HG03432 (cell line): ENCODE results near the gene PARL.

Source experiments
- ATAC-seq: cut with Tn5 transposase; IDR thresholded peaks from one replicate; pipeline ENCODE4 v1.9.1; 2021; ENCODE audit warnings: mild to moderate bottlenecking, moderate library complexity; ENCODE audit not compliant: unreplicated experiment

PARL gene

DNA sequence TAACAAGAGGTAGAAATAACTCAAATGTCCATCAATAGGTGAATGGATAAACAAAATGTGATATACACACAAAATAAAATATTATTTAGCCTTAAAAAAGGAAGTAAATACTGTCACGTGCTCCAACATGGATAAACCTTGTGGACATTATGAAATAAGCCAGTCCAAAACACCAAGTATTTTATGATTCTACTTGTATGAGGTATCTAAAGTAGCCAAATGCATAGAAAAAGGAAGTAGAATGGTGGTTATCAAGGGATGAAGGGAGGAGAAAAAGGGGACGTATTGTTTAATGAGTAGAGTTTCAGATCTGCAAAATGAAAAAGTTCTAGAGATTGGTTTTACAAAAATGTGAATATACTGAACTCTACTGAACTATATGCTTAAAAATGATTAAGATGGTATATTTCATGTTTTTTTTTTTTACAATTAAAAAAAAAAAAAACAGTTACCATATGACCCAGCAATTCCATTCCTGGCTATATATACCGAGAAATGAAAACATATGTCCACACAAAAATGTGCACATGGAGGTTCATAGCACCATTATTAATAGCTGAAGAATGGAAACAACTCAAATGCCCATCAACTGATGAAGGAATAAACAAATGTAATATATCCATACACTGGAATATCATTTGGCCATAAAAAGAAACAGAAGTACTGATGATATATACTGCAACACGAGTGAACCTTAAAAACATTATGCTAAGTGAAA is 30.2 kb downstream of the PARL start:
- no peak for ATAC-seq

DNA sequence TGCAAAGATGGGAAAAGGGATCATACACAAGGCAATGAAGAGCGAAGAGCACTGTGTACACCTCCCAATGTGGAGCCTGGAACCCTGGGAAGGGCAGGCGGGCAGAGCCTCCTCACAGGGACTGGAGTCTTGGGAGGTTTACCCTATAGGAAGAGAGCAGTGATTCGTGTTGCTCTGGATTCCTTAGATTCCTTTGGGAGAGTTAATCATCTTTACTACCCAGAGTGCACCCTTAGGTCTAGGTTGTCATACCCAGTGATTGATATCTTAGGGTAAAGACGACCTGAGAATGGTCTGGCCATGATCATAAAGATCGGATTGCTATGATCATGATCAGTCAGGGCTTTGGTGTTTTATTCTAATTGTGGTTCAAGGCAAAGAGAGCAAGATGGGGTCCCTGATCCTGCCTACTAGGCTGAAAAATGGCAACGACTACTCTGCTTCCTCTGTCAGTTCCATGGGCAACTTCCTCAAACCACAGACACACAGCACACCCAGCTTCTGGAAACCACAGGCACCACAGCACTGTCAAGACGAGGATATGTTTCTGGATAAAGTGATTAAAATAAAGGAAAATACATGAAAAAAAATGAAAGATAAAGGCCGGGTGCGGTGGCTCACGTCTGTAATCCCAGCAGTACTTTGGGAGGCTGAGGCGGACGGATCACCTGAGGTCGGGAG is 38.9 kb downstream of the PARL start:
- ATAC-seq, result no peak

DNA sequence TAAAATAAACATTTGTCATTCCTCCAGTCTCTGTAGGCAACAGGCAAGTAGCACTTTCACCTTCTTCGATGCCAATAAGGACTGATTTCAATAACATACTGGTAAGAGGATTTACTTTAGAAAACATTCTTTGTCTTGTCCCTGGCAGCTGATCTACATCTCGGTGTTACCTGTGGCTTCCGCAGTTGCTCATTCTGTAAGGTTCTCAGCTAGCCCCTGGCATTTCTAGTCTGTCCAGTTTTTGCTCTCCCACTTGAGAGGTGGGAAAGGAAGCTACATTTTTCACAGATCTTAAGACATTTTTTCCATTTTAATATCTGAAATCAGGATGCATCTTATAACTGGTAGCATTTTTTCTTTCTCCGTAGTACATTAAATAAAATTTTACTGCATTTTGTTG is 39.6 kb downstream of the PARL start:
- no peak for ATAC-seq

DNA sequence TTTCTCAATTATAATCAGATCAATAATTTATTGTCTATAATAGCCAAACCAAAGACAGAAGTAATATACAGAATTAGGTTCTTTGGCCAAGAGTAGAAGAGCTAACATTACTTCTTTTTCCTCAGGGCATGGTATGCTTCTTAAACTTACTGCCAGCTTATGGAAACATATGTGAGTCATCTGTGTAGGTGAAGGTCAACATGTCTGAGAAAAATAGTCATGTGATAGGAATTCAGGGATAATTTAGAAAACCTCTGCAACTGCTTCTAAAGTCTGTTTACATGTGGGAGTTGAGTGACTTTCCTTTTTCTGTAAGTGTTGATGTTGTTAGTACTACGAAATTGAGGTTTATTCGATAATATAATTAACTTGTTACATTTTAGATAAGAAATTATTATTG is 40.1 kb downstream of the PARL start:
- no peak for ATAC-seq

DNA sequence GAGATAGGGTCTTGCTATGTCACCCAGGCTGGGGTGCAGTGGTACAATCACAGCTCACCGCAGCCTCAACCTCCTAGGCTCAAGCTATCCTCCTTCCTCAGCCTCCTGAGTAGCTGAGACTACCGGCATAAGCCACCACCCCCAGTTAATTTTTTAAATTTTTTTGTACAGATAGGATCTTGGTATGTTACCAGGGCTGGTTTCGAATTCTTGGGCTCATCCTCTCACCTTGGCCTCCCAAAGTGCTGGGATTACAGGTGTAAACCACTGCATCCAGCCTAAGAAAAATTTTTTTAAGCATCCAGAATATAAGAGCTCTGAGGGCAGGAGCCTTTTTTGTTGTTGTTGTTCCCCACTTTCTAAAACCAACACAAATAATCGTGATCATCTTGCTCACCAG is 44.9 kb downstream of the PARL start:
- ATAC-seq, result no peak

DNA sequence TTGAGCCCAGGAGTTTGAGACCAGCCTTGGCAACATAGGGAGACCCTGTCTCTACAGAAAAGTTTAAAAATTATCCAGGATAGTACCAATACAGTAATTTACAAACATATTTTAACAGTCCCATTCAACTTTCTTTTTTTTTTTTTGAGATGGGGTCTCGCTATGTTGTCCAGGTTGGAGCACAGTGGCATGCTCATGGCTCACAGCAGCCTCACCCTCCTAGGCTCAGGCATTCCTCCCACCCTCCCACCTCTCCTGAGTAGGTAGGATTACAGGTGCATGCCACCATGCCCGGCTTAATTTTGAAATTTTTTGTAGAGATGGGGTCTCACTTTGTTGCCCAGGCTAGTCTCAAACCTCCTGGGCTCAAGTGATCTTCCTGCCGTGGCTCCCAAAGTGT is 46.8 kb downstream of the PARL start:
- ATAC-seq, result no peak

DNA sequence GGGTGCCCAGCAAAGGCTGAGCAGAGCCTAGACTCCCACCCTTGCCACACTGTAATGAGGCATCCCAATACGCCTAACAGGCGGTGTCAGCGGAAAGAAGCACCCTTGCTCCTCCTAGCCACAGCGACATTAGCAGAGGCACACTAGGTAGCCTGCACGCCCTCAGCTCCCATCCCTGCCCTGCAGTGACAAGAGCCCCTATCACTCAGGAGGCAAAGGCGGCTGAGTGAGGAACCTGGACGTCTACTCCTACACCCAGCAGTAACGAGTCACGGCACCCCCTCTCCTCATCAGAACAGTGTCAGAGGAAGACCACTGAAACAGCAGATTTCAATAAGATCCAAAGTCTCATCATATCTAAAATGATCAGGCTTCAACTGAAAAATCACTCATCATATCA is 47.3 kb downstream of the PARL start:
- no peak for ATAC-seq

DNA sequence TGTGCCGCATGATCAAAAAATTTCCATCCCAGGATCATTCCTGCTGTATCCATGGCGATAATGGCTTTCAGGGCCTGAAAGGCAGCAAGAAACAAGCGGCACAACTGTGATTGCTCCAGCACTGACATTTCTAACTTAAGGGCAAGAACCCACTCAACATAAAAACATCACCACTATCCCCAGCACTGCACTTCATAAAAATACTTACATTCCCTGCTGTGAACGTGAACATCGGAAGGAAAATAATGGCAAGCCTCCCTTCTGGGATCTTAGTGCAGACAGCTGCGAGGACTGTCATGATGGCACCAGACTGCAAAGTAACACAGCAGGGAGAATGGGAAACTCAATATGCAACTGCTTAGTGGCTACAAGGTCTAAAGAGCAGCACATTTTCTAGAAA is 51.2 kb downstream of the PARL start:
- ATAC-seq, result no peak

DNA sequence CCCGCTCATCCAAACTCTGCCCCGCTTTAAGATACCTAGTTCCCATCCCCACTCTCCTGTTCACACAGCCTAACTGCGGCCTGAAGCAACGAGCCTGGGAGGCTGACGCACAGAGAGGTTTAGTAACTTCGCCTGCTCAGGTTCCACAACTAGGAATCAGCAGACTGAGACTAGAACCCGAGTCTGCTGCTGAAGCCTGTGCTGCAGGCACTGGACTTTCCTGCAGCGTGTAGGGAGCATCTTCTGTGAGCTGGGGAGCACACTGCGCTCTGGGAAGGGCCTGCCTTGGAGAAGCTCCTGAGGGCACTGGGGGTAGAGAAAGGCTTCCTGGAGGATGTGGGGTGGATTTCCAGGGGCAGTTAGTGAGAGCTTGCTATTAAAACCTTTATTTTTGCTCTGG is 54.5 kb downstream of the PARL start:
- no peak for ATAC-seq

DNA sequence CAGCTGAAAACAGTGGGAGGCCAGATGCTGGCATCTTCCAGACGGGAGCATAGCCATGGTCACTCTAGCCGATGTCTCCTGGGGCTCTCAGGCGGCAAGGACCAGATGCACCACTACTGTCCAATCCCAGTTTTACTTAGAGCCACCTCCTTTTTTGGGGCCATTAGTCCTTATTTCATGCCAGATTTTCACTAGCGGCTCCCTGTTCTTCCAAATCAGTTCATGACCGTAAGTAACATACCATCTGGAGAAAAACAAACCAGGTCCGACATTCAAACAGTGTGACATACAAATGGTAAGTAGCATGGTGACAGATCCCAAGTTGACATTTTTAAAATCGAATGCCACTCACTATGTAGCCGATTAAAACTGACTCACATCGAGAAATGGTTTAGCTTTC is 55.2 kb downstream of the PARL start:
- no peak for ATAC-seq

DNA sequence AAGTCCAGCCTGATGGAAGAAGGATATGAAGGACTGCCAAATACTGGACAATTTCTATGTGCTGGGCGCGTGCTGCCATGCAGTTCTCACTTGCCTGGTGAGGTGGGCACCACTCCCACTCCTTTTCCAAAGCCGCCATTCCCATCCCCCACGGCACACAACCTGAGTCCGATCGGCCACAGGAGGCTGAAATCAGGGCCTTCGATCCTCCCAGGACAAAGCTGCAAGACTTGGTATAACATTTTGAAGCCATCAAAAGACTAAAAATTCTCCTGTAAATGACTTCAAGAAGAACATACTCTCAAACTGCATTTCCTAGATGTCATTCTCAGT is 56.2 kb downstream of the PARL start:
- ATAC-seq, result no peak

DNA sequence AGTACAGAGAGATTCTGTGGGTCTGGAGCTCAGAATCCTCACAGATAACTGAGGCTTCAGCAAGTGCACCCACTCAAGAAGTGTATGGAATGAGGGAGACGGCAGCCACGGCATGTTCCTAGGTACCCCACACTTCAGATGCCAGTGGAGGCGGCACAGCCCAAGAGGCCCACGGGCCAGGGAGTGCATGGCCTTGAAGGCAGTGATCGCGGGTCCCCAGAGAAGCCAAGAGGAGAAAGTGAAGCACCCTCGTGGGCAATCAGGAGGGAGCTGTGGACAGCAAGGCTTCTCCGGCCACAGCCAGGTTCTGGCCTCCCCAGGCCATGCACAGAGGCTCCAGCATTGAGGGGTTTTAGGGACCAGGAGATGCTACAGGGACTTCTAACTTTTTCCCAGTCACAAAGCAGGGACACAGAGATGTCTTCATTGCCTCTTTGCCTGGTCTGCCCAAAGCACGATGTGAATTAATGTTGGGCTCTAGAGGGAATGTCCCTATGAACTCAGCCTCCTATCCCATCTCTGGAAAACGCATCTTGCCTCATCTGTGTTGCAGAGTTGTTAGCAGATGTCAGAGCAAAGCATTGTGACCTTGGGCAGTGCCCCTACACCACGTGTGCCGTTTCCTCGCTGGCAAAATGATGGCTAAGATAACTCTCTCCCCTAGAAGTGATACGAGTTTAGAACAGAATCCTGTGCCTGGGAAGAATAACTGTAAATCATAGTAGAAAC is 56.7 kb downstream of the PARL start:
- ATAC-seq, result no peak

DNA sequence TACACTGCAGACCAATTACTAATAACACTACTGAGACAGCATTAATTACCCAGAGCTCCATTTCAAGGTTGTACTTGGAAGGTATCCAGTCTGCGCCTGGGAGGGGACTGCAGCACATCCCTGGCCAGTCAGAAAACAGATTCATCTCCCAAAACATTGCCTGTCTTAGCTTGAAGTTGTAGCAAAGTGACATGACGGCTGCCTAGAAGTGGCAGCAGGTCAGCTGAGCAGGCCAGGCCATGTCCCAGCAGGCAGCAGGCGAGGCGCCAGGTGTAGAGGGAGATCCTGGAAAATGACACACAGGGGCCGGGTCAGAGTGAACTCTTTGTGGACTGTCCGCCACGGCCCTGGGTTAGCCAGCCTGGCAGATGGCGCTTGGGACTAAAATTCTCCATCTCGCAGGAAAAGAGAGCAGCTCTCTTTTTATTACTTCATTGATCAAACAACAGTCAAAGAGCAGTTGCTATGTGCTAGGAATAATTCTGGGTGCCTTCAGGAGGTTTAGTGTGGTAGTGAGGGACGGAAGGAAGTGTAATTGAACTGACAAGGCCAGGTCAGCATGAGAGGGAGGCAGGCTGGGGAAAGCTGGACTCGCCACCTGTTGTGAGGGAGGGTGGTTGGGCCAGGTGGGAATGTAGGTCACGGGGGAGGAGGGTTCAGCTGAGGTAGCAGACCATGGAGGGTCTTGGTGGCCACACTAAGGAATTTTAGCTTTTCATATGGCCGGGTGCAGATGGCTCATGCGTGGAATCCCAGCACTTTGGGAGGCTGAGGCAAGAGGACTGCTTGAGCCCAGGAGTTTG is 58.0 kb downstream of the PARL start:
- ATAC-seq, result no peak

DNA sequence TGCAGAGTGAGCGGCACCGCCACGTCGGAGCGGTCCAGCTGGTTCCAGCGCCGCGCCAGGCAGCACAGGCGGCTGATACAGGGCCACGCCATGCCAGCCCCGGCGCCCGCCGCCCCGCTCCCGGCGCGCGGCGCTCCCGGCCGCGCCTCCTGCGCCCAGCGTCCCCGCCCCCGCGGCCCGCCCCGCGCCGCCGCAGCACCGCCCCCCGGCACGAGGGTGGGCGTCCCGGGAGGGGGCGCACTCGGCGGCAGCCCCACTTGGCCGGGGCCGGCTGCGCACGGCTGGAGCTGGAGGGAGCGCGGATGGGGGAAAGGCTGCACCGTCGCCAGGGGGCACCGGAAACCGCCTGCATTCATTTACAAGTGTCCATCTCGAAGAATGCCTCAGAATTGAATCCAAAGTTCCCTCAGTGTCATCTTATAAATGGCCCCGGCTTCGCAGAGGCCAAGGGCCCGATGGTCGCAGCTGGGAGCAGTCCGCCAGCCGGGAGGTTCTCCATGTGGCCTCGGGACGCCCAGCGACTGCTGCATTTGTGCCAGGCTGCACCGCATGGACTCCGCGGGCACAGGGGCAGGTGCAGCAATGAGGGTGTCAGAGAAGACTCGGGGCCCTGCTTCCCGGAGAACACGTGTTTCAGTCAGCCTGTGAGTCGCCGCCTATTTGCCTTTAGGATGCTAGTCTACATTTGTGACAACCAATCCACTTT is 59.1 kb downstream of the PARL start, which contains the start of gene MAP6D1:
TSS of gene MAP6D1 (minus strand) at position 122 of the 706 bp plus-strand sequence. CDS start at position 92, 30 bp downstream.
- ATAC-seq, result peak; percentile 74

DNA sequence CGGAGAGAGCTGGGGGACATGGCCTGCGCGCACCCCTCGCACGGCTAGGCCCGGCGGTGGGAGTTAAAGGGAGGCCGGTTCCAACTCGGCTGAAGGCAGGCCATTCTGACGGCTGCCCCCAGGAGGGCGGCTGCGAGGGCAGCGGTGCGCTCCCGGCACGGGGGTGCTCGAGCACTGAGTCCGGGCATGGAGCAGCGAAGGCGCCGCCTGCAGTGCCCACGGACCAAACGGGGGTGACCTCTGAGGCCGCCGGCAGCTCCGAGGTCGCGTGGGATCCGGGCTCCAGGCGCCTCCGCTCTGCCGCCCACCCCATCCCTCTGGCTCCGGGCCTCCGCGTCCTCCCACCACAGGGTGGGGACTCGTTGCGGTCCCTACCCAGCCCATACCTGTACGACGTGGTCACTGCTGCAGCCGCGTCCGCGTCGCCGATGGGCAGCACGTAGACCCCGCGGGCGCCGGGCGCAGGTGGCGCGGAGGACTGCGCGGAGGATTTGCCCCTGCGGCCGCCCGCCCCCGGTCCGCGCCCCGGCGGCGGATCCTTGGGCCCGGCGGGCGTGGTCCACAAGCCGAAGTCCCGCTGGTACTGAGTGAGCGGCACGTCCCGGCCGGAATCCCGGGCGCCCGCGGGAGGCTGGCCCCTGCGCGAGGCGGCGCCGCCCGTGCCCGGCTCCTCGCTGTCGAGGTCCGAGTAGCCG is 59.8 kb downstream of the PARL start:
- ATAC-seq, result peak; percentile 33

DNA sequence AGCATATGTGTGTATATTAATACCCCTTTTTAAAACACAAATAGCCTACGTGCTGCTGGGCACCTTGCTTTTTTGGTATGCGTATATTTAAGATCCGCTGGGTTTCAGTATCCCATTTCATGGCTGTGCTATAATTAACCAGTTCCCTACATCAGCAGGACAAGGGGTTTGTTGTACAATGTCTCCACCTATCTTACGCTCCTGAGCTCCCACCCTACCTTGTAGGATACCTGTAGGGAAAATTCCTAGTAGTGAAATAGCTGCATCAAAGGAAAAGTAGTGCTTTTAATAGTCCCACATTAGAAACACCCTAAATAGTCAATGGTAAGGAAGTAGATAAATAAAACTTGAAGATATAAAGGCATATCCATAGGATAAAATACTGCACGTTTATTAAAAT is 60.7 kb downstream of the PARL start:
- no peak for ATAC-seq

DNA sequence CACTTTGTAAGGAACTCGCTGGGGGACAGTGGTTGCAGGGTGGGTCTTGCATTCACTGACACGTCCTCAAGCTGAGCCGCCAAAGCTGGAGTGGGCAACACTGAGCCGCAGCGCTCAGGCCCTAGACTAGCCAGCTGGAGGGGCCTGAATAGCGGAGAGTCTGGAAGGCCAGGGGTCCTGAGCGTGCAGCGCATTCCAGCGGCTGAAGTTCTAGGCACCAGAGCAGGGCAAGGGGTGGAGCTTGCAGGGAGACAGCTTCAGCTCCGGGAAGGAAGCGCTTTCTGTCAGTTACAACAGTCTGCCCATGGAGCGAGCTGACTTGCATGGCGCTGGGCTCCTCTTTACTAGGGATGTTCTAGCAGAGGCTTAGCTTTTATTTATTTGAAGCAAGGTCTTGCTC is 62.0 kb downstream of the PARL start:
- ATAC-seq, result no peak

DNA sequence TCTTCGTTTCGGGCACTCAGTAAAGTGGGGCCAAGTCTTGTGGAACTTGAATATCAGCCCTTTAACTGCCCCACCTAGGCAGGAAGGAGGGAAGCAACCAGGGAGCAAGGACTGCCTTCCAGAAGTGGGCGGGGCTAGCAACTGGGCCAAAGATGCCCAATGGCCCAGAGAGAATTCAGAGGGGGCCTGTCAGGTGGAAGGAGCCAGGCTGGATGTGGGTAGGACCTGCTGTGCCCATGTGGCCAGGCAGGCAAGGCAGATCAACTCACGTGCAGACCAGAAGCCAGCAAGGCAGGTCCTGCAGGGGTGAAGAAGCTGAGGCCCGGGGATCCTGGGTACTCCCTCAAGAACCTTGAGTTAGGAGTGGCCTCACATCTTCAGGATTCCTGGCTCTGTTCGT is 64.8 kb downstream of the PARL start:
- ATAC-seq, result no peak

DNA sequence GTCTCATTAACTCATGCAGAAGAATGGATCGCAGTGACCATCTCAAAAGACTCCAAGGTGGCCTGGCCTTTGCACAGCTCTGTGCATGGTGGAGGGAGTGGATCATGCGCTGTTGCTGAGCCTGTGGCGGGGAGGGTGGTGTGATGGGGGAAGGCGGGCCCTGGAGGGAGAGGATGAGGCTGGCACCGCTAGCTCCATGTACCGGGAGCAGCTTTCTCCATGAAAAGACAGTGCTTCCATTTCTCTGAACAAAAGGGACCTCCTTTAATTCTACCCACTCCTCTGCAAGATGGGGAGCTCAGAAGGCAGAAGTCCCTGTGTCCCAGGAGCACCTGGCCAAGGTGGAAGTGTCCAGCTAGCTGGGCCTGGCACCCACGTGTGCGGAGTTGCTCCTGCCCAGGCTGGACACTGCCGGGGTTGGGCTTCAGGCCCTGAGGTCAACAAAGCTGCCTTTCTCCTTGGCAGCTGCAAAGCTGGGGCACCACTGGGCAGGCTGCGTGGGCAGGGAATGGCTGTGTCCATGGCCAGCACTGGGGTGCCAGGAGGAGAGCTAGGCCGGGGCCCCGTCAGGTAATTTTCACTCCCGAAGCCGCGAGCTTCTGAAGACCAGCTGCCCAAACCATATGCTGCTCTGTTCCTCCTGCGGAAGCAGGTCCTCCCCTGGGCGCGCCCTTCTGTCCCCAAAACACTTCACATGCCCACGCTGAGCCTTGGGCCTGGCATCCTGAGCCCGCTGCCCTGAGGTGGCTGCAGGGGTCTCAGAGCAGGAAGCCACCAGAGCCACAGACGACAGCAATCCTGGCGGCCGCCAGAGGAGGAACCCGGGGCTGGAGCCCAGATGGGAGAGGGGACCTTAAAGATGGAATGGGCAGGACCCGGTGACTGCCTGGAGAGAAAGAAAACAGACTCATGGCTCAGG is 65.7 kb downstream of the PARL start:
- ATAC-seq, result no peak
